OCI-LY1 (cell line): ENCODE results near the gene GRK4.

Experiments
- H2AFZ ChIP-seq: fragments of 200-600 bp; sonication (generic), shearing (Covaris generic); 2 replicates; pipeline ENCODE4 v1.6.0; 2014; ENCODE audit warnings: antibody characterized with exemption, mild to moderate bottlenecking, low read length
- H3F3A ChIP-seq: fragments of 200-600 bp; sonication (generic), shearing (Covaris generic); 2 replicates; pipeline ENCODE4 v1.6.0; 2014; ENCODE audit warnings: mild to moderate bottlenecking, antibody characterized with exemption, low read length, moderate library complexity; ENCODE audit not compliant: insufficient read depth
- H3K27ac ChIP-seq: fragments of 200-600 bp; sonication (generic); 2 replicates; pipeline ENCODE4 v1.5.1; 2014; ENCODE audit warnings: low read length, mixed run types, mild to moderate bottlenecking, low read depth; ENCODE audit not compliant: poor library complexity, severe bottlenecking
- H3K27me3 ChIP-seq: fragments of 200-600 bp; sonication (generic); 2 replicates; pipeline ENCODE4 v1.6.0; 2014; ENCODE audit warnings: antibody characterized with exemption, mild to moderate bottlenecking, low read length, moderate library complexity; ENCODE audit not compliant: insufficient read depth
- H3K36me3 ChIP-seq: fragments of 200-600 bp; sonication (generic); 2 replicates; pipeline ENCODE4 v1.6.1; 2014; ENCODE audit warnings: mild to moderate bottlenecking, antibody characterized with exemption, low read length, moderate library complexity, mixed read lengths; ENCODE audit not compliant: insufficient read depth
- H3K4me1 ChIP-seq: fragments of 200-600 bp; sonication (generic); 2 replicates; pipeline ENCODE4 v1.5.1; 2014; ENCODE audit warnings: mild to moderate bottlenecking, low read length, moderate library complexity; ENCODE audit not compliant: insufficient read depth, severe bottlenecking
- H3K4me2 ChIP-seq: fragments of 200-600 bp; sonication (generic), shearing (Covaris generic); 2 replicates; pipeline ENCODE4 v1.6.1; 2014; ENCODE audit warnings: low read length
- H3K4me3 ChIP-seq: fragments of 200-600 bp; sonication (generic); 2 replicates; pipeline ENCODE4 v1.5.1; 2014; ENCODE audit warnings: low read length, low read depth, mild to moderate bottlenecking, mixed read lengths; ENCODE audit not compliant: poor library complexity, severe bottlenecking
- H3K79me2 ChIP-seq: fragments of 200-600 bp; shearing (Covaris generic); 2 replicates; pipeline ENCODE4 v1.6.1; 2016; ENCODE audit warnings: mixed run types, low read length, mixed read lengths; ENCODE audit not compliant: insufficient read depth
- H3K9ac ChIP-seq: fragments of 200-600 bp; sonication (generic), shearing (Covaris generic); 2 replicates; pipeline ENCODE4 v1.6.1; 2014; ENCODE audit warnings: mild to moderate bottlenecking, low read length, mixed read lengths
- H3K9me2 ChIP-seq: fragments of 200-600 bp; sonication (generic), shearing (Covaris generic); 2 replicates; pipeline ENCODE4 v1.6.1; 2014; ENCODE audit warnings: low read depth, mild to moderate bottlenecking, low read length, mixed read lengths
- H3K9me3 ChIP-seq: fragments of 200-600 bp; shearing (Covaris generic); 2 replicates; pipeline ENCODE4 v1.6.1; 2014; ENCODE audit warnings: low read length, mixed read lengths
- H4K20me1 ChIP-seq: fragments of 200-600 bp; sonication (generic), shearing (Covaris generic); 2 replicates; pipeline ENCODE4 v1.6.0; 2016; ENCODE audit warnings: mild to moderate bottlenecking, low read length; ENCODE audit not compliant: insufficient read depth
- CTCF ChIP-seq: fragments of 200-600 bp; sonication (generic), shearing (Covaris generic); IDR thresholded peaks from 2 replicates; pipeline ENCODE4 v1.5.1; 2017; ENCODE audit warnings: mild to moderate bottlenecking, antibody characterized with exemption, low read length, moderate library complexity, mixed read lengths
- EZH2 ChIP-seq: fragments of 200-600 bp; sonication (generic), shearing (Covaris generic); IDR thresholded peaks from 2 replicates; pipeline ENCODE4 v1.8.0; 2017; ENCODE audit warnings: borderline replicate concordance, mixed run types, mild to moderate bottlenecking, antibody characterized with exemption, low read length, moderate library complexity, mixed read lengths

Gene GRK4

GRCh38 chr4:2994917-2995316 is 31.5 kb downstream of the GRK4 start:
- no peaks in the 10 kb centered on the region for H3K36me3 ChIP-seq
- no peak overlapping the region for H3K4me2 ChIP-seq
- H4K20me1 ChIP-seq, result no peaks in the 10 kb centered on the region
- no peaks in the 10 kb centered on the region for H3K4me1 ChIP-seq
- H2AFZ ChIP-seq, result no peak overlapping the region
- no peak overlapping the region for H3K4me3 ChIP-seq
- no peak overlapping the region for H3K9ac ChIP-seq
- no peaks in the 10 kb centered on the region for H3K79me2 ChIP-seq
- no peaks in the 10 kb centered on the region for H3K9me3 ChIP-seq
- H3K27me3 ChIP-seq, result no peaks in the 10 kb centered on the region
- no peaks in the 10 kb centered on the region for H3F3A ChIP-seq
- no peak overlapping the region for H3K27ac ChIP-seq
- no peaks in the 10 kb centered on the region for H3K9me2 ChIP-seq
- TF ChIP-seq EZH2, result no peak
- no peak for TF ChIP-seq CTCF

- Histone ChIP-seq H3K9ac (no peak overlapping the region), H3K9me3 (no peaks in the 10 kb centered on the region), H3F3A (no peaks in the 10 kb centered on the region), H3K79me2 (no peaks in the 10 kb centered on the region), H3K36me3 (no peaks in the 10 kb centered on the region), H2AFZ (no peak overlapping the region), H3K27me3 (no peaks in the 10 kb centered on the region), H3K27ac (no peak overlapping the region), H3K4me1 (no peaks in the 10 kb centered on the region), H3K4me2 (no peak overlapping the region), H4K20me1 (no peaks in the 10 kb centered on the region), H3K4me3 (no peak overlapping the region), H3K9me2 (no peaks in the 10 kb centered on the region)
- TF ChIP-seq EZH2 (no peak), CTCF (no peak)
These were observed 32.3 kb downstream of the GRK4 start for GRCh38 chr4:2995546-2996265.

GRCh38 chr4:2996415-2996814 is 33.0 kb downstream of the GRK4 start:
- TF ChIP-seq CTCF, result no peak
- TF ChIP-seq EZH2, result no peak
- Histone ChIP-seq H3K4me1 (no peaks in the 10 kb centered on the region), H3K9me3 (no peaks in the 10 kb centered on the region), H3K36me3 (no peaks in the 10 kb centered on the region), H3K27me3 (no peaks in the 10 kb centered on the region), H4K20me1 (no peaks in the 10 kb centered on the region), H3K79me2 (no peaks in the 10 kb centered on the region), H3K9ac (no peak overlapping the region), H3K27ac (no peak overlapping the region), H2AFZ (no peak overlapping the region), H3K9me2 (no peaks in the 10 kb centered on the region), H3K4me2 (no peak overlapping the region), H3F3A (no peaks in the 10 kb centered on the region), H3K4me3 (no peak overlapping the region)
